GM18502 (cell line): ENCODE data around the gene CNTNAP2.
"Not testable (repeated sequence)": the region's sequence is repeated elsewhere in the genome, so short reads cannot be mapped to it uniquely, and the experiment has no call there.

ENCODE experiments used
- ATAC-seq: cut with Tn5 transposase; IDR thresholded peaks from one replicate; pipeline ENCODE4 v1.9.1; 2021; ENCODE audit warnings: mild to moderate bottlenecking; ENCODE audit not compliant: unreplicated experiment, poor library complexity

The CNTNAP2 gene

DNA sequence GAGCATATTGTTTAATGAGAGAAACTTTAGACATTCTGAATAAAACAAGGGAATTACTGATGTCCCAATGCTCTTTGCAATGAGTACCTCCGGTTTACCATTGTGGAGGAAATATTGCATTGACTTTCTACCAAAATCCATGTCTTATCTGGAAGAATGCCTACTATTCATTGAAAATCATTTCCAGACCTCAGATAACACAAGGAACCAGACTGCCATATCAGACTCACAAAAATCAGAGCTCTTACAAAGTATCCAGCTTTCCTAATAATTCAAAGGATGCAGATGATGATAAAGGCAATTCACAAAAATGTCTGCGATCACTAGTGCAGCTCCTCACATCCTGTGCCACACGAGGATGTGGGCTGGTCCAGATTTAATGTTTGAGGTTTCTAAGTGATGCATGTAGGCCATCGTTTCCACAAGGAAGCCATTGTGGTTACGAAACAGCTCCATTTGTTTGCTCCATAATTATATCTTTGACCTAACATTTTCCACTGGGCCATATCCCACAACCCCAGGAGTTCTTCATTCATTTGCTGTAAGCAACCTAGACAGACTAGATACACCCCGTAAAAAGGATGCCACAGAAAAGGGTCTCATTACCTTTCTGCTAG lies 1642.8 kb downstream of the CNTNAP2 start:
- ATAC-seq, result no peak

DNA sequence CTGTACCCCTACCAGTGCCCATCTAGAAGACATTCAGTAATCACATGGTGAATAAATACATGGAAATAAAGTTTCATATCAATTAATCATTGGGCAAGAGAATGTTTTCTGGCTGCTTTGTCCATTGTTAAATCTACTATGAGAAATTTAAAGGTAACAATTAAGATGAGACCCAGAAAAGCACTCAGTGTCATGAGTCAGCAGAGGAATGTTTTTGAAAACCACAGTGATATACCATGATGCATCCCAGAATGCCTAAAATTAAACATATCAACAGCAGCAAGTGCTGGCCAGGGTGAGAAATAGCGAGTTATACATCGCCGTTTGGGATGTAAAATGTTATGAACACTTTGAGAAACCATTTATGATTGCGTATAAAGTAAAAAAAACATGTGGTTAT lies 1648.7 kb downstream of the CNTNAP2 start:
- ATAC-seq, result no peak

- no peak for ATAC-seq
These were observed 1654.7 kb downstream of the CNTNAP2 start for GRCh38 chr7:147771344-147771743.

DNA sequence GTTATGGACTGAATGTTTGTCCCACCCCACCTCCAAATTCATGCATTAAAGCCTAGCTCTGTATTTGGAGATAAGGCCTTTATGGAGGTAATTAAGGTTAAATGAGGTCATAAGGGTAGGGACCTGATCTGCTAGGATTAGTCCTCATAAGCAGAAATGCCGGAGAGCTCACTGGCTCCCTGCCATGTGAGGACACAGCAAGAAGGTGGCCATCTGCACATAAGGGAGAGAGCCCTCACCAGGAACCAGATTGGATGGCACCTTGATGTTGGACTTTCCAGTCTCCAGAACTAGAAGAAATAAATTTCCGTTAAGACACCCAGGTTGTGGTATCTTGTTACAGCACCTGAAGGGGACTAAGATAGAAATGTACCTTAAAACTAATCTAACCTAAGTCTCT lies 1657.9 kb downstream of the CNTNAP2 start:
- ATAC-seq, result no peak

DNA sequence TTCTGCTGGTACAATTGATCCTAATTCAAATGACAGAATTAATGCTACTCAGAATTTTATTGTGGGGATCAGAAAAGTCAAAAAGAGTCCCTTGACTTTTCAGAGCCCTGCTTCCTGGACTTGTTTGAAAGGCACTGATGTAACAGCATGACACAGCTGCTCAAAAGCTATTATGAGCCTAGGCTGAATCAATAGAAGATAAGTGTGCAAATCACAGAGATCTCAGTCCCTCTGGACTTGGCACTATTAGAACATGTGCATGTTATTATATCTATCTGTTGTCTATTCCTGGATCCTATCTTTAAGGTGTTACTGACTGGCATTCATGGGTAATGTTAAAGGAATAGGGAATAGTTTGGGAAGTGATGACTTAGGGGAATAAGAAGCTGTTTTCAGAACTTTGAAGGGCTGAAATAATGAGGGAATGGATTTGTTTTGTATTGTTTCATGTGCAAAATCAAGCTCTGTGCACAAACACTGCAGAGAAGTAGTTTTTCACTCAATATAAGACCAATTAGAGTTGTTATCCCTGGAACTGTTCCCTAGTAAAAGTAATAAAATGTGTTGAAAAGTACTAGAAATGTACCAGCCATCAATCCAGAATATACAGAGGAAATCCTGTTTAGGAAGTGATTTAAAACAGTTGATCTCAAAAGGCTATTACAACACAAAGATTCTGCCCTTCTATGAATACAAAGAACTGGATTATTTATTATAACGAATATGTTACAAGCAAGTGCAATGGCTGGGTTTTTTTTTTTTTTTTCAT lies 1659.1 kb downstream of the CNTNAP2 start:
- ATAC-seq, result no peak

DNA sequence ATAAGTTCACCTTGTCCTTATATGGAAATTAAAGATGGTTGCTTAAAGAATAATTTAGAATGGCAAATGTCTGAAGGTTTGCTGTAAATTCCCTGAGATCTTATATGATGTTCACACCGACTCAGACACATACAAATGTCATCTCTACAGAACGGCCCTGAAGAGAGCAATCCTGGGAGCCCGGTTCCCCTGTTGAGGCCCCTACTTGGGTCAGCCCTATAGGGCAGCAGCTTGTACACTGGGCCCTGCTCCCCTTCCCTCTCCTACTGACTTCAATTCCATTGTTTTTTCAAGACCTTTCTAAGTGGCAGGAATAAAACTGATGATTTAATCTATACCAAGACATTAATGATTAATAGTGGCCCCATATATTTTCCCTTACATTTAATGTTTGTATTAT lies 1660.7 kb downstream of the CNTNAP2 start:
- no peak for ATAC-seq

- ATAC-seq, result no peak
These were observed 1663.3 kb downstream of the CNTNAP2 start for GRCh38 chr7:147779949-147780348.

- no peak for ATAC-seq
These were observed 1680.0 kb downstream of the CNTNAP2 start for GRCh38 chr7:147796581-147796980.

GRCh38 chr7:147798001-147798400 lies 1681.4 kb downstream of the CNTNAP2 start:
- no peak for ATAC-seq

DNA sequence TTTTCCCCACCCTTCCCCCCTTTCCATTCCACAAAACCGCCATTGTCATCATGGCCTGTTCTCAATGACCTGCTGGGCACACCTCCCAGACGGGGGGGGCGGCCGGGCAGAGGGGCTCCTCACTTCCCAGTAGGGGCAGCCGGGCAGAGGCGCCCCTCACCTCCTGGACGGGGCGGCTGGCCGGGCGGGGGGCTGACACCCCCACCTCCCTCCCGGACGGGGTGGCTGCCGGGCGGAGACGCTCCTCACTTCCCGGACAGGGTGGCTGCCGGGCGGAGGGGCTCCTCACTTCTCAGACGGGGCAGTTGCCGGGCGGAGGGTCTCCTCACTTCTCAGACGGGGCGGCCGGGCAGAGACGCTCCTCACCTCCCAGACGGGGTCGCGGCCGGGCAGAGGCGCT lies 1685.2 kb downstream of the CNTNAP2 start:
- not testable (repeated sequence) for ATAC-seq

GRCh38 chr7:147803151-147803550 lies 1686.5 kb downstream of the CNTNAP2 start:
- ATAC-seq, result no peak

DNA sequence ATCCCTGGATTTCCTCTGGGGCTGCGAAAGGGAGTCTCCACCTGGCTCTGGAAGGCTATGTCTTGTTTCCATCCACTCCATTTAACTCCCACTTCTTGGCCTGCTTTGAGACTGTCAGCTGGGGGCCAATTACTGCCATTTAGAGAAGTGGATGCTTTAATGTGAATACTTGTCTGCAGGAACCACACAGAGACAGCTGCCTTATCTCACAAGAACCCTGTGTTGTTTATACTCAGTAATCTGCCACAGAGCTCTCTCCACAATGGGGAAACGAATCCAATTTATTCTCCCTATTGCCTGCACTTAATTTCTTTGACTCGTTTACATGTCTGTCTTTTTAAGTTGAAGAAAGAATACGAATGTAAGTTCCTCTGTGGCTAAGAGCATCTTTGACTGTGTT lies 1687.0 kb downstream of the CNTNAP2 start:
- ATAC-seq, result no peak

- ATAC-seq, result no peak
These were observed 1687.4 kb downstream of the CNTNAP2 start for GRCh38 chr7:147804032-147804431.

DNA sequence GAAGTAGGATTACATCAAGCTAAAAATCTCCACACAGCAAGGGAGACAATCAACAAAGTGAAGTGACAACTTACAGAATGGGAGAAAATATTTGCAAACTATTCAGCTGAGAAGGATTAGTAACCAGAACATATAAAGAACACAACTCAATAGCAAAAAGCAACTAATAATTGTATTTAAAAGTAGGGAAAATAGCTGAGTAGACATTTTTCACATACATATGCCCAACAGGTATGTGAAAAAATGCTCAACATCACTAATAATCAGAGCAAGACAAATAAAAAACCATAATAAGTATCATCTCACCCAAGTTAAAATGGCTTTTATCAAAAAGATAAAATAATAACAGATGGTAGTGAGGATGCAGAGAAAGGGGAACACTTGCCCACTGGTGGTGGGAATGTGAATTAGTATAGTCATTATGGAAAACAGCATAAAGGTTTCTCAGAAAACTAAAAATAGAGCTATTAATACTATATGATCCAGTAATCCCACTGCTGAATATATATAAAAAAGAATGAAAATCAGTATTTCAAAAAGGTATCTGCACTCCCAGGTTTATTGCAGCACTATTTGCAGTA lies 1689.5 kb downstream of the CNTNAP2 start:
- no peak for ATAC-seq

DNA sequence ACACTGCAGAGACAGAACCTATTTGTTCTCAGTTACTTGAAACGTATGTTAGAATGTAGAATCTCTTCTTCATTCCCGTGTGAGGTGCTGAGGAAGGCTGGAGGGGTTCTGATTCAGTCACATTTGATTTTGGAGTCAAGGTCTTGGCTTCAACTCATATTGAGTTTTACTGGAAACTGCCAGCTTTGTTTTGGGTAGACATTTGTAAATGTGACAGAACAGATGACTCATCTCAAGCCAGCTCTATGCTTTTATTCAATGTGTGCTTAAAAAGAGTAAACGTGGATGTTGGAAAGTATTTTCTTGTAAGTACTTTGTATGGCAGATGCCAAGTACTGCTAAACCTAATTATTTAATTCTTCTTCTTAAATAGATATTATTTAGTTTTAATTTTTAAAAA lies 1693.2 kb downstream of the CNTNAP2 start:
- ATAC-seq, result no peak

DNA sequence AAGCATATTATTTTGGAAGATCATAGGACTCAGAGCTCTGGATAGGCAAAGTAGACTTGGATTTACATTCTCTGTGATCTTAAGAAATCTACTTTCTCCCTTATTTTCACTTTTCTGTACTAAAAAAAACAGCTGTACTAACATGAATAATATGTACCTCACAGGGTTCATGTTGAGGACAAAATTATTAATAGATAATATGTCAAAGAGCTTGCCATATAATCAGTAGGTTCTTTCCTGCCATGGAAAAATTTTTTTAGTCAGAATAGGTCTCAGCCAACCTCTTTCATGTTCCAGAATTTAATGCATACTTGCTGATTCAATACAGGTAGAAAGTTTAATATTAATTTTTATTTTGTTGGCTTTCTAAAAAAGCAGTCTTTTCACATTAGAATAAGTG lies 1693.7 kb downstream of the CNTNAP2 start:
- no peak for ATAC-seq

DNA sequence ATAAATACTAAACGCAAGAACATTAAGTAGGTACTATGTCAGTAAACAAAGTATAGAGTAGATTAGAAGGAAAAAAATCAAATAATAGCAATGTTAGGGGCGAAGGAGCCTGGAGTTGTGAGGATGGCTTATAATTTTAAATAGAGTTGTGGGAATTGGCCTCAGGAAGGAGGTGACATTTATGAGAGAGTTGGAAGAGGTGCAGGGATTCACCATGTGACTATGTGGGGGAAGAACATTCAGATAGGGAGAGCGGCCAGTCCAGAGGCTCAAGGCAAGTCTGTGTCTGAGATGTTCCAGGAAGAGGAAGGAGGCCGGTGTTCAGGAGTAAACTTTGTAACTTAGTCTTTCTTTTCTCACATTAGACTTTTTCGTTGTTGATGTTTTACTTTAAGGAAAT lies 1695.3 kb downstream of the CNTNAP2 start:
- no peak for ATAC-seq

DNA sequence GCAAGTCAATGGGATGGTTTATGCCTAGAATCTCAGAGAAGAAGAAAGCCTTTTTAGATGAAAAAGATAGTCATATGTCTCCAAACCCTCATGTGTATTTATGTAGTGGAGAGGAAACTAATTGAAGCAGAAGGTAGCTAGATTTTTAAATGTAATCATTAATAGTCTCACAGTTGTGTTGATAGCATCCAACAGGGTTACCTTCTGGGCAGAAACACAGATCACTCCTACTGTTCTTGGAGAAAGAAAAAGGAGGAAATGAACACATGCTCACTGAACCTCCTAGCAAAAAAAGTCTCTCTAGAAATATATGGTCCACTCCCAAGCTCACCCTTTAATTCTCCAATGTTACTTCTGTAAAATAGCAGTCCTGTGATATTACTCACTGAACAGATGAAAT lies 1696.7 kb downstream of the CNTNAP2 start:
- ATAC-seq, result no peak

DNA sequence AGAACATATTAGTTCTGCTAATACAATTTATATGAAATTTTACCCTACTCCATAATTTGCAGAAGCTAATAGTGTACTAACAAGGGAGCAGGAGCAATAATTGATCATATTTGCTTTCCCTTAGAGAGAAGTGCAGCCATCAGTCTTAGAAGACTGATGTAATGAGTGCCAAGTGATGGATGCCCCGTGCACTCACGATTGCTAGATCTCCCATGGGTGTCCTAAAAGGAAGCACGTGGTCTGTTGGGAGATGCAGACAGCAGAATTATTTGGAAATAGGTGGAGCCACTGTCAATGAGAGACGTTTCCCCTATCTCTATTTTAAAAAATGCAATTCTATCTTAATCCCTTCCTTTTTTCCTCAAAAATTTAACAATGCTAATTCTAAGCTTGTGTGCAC lies 1701.7 kb downstream of the CNTNAP2 start:
- no peak for ATAC-seq

GRCh38 chr7:147824671-147825070 lies 1708.1 kb downstream of the CNTNAP2 start:
- ATAC-seq, result no peak

- no peak for ATAC-seq
These were observed 1712.4 kb downstream of the CNTNAP2 start for GRCh38 chr7:147829016-147829415.

DNA sequence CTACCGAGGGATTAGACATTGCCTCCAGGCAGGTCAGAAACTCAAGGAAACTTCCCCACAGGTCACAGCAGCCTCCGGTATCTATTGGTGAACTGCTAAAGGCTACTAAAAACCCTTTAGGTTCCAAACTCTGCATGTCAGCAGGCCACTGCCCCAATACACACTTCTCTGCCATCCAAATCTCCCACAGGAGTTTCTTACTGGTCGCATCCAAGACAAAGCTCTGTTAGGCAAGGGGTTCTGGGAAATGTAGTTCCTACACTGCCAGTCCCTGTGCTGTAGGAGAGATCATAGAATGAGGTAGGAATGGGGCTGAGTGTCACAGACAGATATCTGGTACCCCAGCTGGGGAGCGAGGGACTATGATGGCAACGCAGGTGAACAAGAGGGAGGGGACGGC lies 1717.0 kb downstream of the CNTNAP2 start:
- ATAC-seq, result no peak
